Activated naive CD4-positive, alpha-beta T cell treated with anti-CD3 and anti-CD28 coated beads for 36 hours (primary cell): ENCODE data around the gene CDC25B. TPM values are rescaled to one million over a fixed set of nuclear protein-coding genes. Genes with fewer than 3 reads are reported as not detected.

Experiments used
- CTCF ChIA-PET: fragments of 350-600 bp; sonication (Branson Sonifier 250); formaldehyde crosslinking; loops from one replicate; lab custom pipeline; 2021; ENCODE audit warnings: antibody characterized with exemption; lab: Charles Lee
- DNase-seq: peaks from one replicate; pipeline ENCODE4 v3.0.0-alpha.2; 2020
- H3K27ac Mint-ChIP-seq: one replicate; pipeline ENCODE4 v1.8.0; 2021; ENCODE audit warnings: mild to moderate bottlenecking, mixed read lengths
- H3K27me3 Mint-ChIP-seq: one replicate; pipeline ENCODE4 v1.8.0; 2021; ENCODE audit warnings: low read depth, mixed read lengths
- H3K36me3 Mint-ChIP-seq: one replicate; pipeline ENCODE4 v1.8.0; 2021; ENCODE audit warnings: low read depth, mixed read lengths
- H3K4me1 Mint-ChIP-seq: one replicate; pipeline ENCODE4 v1.8.0; 2021; ENCODE audit warnings: low read depth, mixed read lengths
- H3K4me3 Mint-ChIP-seq: one replicate; pipeline ENCODE4 v1.8.0; 2021; ENCODE audit warnings: mild to moderate bottlenecking, moderate library complexity, mixed read lengths
- H3K9me3 Mint-ChIP-seq: one replicate; pipeline ENCODE4 v1.8.0; 2021; ENCODE audit warnings: mixed read lengths
- intact Hi-C: fragments of 100-400 bp; cut with micrococcal nuclease; formaldehyde crosslinking; loops from one replicate; pipeline ENCODE4 v1.15.1; 2023
- total RNA-seq, 2 experiments: library from RNA; stranded (reverse); gene quantifications; one replicate each; pipeline ENCODE4 v1.2.3, GENCODE V29; 2021

Gene CDC25B
- total RNA-seq, 2 experiments from 2014 or later = 94.8 to 97.7 TPM

GRCh38 chr20:3847429-3847940, 51.4 kb downstream of the CDC25B start:
- Mint-ChIP-seq H3K27ac (peak overlapping the region; percentile 83), H3K36me3 (peaks cover 8% of the 10 kb centered on the region), H3K9me3 (no peaks in the 10 kb centered on the region), H3K27me3 (no peaks in the 10 kb centered on the region), H3K4me1 (peaks cover 29% of the 10 kb centered on the region), H3K4me3 (peak overlapping the region; percentile 85)
- CTCF ChIA-PET = no interaction called here
- intact Hi-C loops = loop anchor here (2.0 kb wide), 3 partner anchors 51 to 95 kb away; partner anchors contain the start of genes CDC25B and CENPB
- DNase-seq = no peak

- Mint-ChIP-seq H3K36me3 (peaks cover 8% of the 10 kb centered on the region), H3K27me3 (no peaks in the 10 kb centered on the region), H3K27ac (peak overlapping the region; percentile 73), H3K9me3 (no peaks in the 10 kb centered on the region), H3K4me1 (peaks cover 29% of the 10 kb centered on the region), H3K4me3 (peak overlapping the region; percentile 39)
- intact Hi-C loops = no loop called here
- DNase-seq = no peak
- CTCF ChIA-PET = no interaction called here
Observed at GRCh38 chr20:3848565-3848964, 52.5 kb downstream of the CDC25B start.

- Mint-ChIP-seq H3K4me3 (no peak overlapping the region), H3K4me1 (peaks cover 9% of the 10 kb centered on the region), H3K9me3 (no peaks in the 10 kb centered on the region), H3K27me3 (no peaks in the 10 kb centered on the region), H3K36me3 (peaks cover 21% of the 10 kb centered on the region), H3K27ac (no peak overlapping the region)
- DNase-seq = no peak
- intact Hi-C loops = no loop called here
- CTCF ChIA-PET = interaction anchor here (0.6 to 3.2 kb wide), 20 partner anchors 9 to 230 kb away, joined by 3 to 15 read pairs (median 4); partner anchors contain the start of genes ADISSP and AP5S1
Observed at GRCh38 chr20:3854462-3854871, 58.4 kb downstream of the CDC25B start.

Other genes with a start within 250 kb of the CDC25B start
- gene GFRA4, start 132.9 kb upstream of the CDC25B start, total RNA-seq = not detected
- not detected for gene ADAM33, start 114.3 kb upstream of the CDC25B start, total RNA-seq
- under 1 TPM in 1 of 2 experiments, not detected in 1; 0.02 TPM for gene SIGLEC1, start 83.7 kb upstream of the CDC25B start, total RNA-seq
- gene HSPA12B, start 63.6 kb upstream of the CDC25B start, total RNA-seq = not detected
- 10 to 100 TPM; 47.9 to 50.4 TPM for gene ADISSP, start 28.6 kb upstream of the CDC25B start, total RNA-seq
- gene SPEF1, start 14.9 kb upstream of the CDC25B start, total RNA-seq = not detected
- gene CENPB, start 9.6 kb upstream of the CDC25B start, total RNA-seq = 10 to 100 TPM; 29.1 to 30.3 TPM
- 1 to 10 TPM; 8.0 to 8.2 TPM for gene AP5S1, start 24.2 kb downstream of the CDC25B start, total RNA-seq
- 10 to 100 TPM; 14.8 to 16.0 TPM for gene MAVS, start 50.5 kb downstream of the CDC25B start, total RNA-seq
- gene PANK2, start 93.1 kb downstream of the CDC25B start, total RNA-seq = 10 to 100 TPM; 39.8 to 44.7 TPM
- gene RNF24, start 219.2 kb downstream of the CDC25B start, total RNA-seq = 1 to 10 TPM; 2.9 to 3.8 TPM